AML-193 (cell line): ENCODE measurements around the gene NDUFAB1.
A peak's percentile ranks its signal among the peaks of the same experiment; 100 is the strongest.
"Not testable (repeated sequence)": the region's sequence is repeated elsewhere in the genome, so short reads cannot be mapped to it uniquely, and the experiment has no call there.

Experiments
- DNase-seq, 2 experiments: peaks; one replicate each; lab custom pipeline; 2025; lab: John Stamatoyannopoulos, UW

The NDUFAB1 gene

DNA sequence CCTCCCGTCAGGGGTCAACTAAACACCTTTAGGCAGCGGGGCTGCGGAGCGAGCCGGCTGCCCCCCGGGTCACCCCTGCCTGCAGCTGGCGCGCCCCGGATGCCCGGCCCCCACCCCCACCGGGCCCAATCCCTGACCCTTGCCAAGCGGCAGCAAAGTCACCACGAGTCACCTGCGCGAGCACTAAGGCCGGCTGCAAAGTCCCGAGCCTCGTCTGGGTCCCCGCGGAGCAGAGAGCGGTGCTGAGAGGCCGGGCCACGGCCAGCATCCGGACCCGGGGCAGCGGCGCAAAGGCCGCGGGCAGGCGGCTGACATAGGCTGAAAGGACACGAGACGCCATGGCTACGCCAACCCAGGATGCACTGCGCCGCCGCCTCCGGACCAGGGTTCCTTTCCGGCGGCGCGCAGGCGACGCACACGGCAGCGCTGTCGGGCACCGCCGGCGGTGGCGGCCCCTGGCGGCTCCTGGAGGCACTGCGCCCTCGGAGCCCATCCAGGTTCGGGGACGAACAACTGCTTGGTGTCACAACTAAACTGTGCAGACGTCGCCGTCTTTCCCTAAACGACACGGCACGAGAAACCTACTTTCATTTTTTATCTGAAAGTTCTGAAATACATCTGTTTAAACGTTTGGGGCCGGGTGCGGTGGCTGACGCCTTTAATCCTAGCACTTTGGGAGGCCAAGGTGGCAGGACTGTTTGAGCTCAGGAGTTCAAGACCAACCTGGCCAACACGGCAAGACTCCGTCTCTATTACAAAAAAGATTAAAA is at the start of gene NDUFAB1:
NDUFAB1 (minus strand) TSS at position 366 of the 770 bp plus-strand sequence; CDS start at position 340, 26 bp downstream.
- peak; percentile 80 to 81 for DNase-seq

DNA sequence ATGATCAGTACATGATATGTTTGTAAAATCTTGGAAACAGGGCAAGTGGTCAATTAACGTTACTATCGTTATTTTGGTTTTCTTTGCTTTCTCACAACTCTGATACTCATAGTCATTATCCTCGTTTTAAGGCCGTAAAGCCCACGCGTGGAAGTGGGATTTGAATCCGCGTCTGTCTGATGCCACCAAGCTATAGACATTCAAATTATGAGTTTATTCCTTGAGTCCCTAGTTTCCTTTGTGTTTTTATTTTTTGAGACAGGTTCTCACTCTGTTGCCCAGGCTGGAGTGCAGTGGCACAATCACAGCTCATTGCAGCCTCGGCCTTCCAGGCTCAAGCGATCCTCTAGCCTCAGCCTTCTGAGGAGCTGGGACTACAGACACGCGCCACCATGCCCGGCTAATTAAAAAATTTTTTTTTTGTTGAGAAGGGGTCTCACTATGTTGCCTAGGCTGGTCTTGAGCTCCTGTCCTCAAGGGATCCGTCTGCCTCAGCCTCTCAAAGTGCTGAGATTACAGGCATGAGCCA is 46.2 kb upstream of the NDUFAB1 start:
- DNase-seq, result no peak

DNA sequence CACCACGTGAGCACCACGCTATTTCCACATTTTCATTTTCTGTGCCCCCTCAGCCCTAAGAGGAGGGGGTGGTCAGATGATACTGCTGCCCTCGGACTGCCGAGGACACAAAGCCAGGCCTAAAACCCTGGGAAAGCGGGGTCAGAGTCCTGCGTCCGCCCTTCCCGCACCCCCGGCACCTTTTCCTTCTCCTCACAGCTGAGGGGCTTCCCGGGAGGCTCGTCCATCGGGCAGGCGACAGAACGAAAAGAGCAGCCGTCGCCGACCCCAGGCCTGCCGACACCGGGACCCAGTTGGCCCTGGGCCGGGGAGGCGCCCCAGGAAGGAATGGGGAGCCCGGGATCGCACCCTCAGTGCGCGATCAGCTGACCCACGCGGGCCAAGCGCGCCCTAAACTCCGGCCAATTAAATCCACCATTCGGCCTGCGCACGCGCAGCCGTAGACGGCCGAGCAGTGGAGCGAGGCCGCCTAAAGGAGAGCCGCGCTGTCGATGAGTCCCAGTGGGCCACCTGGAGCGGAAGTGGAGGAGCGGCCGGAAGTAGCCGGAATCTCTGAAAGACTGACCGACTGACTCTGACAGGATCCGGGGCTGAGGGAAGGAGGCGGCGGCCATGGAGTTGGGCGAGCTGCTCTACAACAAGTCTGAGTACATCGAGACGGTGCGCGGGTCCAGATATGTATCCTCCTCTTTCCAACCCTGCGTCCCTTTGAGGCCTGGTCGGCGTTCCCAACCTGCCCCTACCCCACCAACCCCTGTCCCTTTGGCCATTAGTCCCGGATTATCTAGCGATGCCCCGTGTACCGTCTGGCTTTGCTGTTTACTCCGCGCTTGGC is 45.0 kb upstream of the NDUFAB1 start, which contains the start of the genes DCTN5 and PALB2:
DCTN5 (plus strand) TSS at position 536 of the 835 bp plus-strand sequence; CDS start at position 613, 77 bp downstream.
PALB2 (minus strand) TSS at position 380 of the 835 bp plus-strand sequence; CDS start at position 227, 153 bp downstream.
- DNase-seq, result peak; percentile 93 to 94

DNA sequence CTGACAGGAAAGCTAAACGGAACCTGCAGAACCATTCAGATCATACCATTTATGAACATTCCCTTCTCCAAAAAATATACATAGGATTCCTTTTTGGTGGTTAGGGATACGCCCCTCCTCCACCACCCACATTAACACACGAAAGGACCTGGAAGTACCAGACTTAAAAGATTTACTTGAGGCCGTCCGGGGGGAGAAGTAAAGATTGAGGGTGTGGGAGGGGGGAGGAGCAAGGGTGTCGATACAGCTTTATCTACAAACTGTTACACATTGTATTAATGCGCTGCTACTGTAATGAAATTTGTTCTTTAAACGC is 44.5 kb upstream of the NDUFAB1 start:
- DNase-seq, result no peak

DNA sequence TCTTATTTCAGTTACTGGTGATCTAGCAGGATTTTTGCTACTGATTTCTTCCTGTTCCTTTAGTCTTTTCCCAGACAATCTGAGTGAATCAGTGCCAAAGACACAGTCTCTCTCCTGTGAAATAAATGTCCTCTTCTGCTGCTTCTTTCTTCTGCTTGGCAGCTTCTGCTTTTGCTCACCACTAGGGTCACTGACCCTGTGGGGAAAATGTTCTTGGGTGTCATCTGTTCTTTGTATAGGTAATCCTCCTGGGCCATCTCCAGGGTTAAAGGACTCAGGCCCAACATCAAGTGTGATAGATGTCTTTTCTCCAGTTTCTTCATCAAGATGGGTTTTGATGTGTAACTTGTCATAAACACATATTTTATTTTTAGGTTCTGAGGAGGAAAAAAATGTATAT is 39.8 kb upstream of the NDUFAB1 start:
- DNase-seq, result peak; percentile 22 to 27

DNA sequence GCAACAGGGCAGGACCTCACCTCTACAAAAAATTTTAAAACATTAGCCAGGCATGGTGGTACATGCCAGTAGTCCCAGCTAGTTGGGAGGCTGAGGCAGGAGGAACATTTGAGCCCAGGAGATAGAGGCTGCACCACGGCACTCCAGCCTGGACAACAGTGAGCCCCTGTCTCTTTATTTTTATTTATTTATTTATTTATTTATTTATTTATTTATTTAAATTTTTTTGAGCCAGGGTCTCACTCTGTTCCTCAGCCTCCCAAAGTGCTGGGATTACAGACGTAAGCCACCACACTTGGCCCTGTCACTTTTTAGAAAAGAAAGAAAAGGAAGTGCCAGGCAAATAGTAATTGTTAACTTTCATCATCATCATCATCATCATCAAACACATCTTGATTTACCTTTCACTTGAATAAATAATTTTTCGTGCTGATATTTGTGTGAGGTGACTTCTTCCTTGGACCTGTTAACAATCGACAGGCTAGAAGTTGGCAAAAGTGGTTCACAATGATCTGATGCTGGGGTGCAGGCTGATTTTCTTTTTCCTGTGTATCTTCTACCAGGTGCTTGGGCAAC is 38.4 kb upstream of the NDUFAB1 start:
- no peak for DNase-seq

DNA sequence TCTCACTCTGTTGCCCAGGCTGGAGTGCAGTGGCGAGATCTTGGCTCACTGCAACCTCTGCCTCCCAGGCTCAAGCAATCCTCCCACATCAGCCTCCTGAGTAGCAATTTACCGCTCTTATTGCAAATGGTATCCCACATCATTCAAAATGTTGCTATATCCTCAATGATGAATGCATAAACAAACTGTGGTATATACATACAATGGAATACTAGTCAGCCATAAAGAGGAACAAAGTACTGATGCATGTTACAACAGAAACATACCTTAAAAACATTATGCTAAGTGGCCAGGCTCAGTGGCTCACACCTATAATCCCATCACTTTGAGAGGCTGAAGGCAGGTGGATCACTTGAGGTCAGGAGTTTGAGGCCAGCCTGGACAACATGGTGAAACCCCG is 35.8 kb upstream of the NDUFAB1 start:
- not testable (repeated sequence) for DNase-seq

DNA sequence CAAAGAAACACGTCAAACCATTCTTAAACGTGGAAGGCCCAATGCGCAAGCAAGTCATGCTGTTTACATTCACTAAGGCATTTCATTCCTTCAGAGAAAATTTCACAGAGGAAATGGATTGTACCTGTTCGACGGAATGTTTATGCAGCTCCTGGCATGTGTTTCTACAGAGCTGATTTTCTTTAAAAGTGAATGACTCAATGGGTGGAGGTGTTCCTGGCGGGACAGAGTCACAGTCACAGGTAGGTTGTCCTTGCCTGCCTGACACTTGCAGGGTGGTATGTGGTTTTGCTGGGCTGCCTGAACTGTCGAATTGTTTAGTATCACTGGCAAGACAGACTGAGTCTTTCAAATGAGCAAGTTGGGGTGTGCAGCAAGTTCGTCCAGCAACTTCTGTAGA is 33.4 kb upstream of the NDUFAB1 start:
- no peak for DNase-seq

DNA sequence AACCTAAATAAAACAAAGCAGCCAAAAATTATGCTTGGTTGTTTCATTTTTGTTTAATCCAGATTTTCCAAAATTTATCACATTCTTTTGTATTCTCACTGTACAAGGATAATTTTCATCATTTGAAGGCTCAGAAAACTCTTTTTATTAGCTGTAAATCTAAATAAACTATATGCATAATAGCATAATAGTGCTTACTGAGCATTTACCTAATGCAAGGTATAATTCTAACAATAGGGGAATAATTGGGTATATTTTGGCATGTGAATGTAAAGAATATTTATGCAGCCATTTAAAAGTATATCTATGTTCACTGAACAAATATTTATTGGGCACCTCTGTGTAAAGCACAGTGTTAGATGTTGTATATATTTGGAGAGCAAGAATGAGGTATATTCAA is 28.0 kb upstream of the NDUFAB1 start:
- DNase-seq, result no peak

DNA sequence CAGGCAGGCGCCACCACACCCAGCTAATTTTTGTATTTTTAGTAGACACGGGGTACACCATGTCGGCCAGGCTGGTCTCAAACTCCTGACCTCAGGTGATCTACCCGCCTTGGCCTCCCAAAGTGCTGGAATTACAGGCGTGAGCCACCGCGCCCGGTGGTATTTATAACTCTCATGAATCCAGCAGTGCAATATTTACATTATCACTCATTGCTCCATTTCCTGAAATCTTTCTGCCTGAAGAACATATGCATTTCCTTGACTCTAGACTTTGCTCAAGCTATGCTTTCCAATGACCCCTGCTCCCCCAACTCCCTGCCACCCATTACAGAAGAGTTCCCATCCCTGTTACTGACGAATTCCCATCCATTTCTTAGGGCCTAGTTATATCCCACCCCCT is 19.7 kb upstream of the NDUFAB1 start:
- DNase-seq, result no peak

DNA sequence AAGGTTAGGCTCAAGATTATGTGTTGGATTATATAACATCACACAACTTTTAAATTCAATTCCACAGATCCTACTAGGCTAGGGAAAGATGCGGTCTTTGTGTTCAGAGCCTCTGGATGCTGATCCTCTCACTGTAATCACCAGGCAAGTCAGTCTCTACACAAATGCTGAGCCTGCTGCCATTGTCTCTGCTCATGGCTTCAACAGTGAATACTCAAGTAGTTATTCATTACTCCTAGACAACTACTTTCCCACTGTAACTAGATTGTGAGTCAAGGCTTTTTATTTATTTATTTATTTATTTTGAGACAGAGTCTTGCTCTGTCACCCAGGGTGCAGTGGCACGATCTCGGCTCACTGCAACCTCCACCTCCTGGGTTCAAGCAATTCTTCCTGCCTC is 15.8 kb upstream of the NDUFAB1 start:
- DNase-seq, result no peak

DNA sequence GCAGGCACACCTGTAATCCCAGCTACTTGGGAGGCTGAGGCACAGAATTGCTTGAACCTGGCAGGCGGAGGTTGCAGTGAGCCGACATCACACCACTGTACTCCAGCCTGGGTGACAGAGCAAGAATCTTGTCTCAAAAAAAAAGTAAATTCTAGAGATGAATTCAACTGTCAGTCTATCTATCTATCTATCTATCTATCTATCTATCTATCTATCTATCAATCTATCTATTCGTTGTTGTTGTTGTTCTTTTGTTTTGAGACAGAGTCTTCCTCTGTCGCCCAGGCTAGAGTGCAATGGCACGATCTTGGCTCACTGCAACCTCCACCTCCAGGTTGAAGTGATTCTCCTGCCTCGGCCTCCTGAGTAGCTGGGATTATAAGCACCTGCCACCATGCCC is 14.8 kb upstream of the NDUFAB1 start:
- not testable (repeated sequence) for DNase-seq

DNA sequence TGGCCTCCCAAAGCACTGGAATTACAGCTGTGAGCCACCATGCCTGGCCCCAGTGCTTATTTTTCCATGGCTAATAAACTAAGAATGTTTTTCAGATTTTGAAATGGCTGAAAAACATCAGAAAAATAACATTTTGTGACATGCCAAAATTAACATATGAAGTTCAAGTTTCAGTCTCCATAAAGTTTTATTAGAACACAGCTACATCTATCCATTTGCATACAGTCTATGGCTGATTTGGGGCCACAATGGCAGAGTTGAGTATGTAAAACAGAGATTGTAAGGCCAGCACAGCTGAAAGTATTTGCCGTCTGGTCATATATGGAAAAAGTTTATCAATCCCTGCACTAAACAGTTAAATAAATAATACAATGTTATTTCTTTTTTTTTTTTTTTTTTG is 13.8 kb upstream of the NDUFAB1 start:
- DNase-seq, result no peak

DNA sequence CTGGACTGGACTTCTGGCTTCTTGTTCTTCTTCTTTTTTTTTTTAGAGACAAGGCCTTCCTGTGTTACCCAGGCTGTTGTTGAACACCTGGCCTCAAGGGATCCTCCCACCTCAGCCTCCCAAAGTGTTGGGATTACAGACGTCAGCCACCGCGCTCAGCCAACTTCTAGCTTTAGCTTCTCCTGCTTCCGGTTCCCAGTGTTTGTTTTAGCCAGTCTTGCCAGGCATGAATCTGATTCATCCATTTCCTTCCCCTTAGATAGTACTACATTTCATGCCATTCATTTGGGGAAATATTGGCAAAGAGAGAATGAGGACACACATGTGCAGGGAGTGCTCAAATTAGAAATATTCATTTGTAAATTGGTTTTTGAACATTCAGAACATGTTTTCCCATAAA is 12.1 kb upstream of the NDUFAB1 start:
- DNase-seq, result no peak

DNA sequence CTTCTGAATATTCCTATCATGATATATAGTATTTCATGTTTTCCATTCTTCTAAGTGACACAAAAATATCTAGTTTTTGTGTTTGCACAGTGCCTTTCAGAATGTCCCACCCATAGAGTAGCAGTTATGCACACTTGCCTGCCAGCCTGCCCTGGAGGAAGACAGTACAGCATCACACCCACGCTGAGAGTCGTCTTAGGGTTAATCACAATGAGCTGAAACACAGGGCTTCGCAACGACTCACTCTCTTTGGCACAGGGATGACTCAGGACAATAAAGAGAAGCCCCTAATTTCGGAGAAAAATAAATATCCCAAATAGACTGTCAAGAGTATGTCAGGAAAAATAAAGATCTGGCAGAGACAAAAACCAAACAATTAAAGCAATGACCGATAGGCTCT is 11.6 kb upstream of the NDUFAB1 start:
- DNase-seq, result no peak

DNA sequence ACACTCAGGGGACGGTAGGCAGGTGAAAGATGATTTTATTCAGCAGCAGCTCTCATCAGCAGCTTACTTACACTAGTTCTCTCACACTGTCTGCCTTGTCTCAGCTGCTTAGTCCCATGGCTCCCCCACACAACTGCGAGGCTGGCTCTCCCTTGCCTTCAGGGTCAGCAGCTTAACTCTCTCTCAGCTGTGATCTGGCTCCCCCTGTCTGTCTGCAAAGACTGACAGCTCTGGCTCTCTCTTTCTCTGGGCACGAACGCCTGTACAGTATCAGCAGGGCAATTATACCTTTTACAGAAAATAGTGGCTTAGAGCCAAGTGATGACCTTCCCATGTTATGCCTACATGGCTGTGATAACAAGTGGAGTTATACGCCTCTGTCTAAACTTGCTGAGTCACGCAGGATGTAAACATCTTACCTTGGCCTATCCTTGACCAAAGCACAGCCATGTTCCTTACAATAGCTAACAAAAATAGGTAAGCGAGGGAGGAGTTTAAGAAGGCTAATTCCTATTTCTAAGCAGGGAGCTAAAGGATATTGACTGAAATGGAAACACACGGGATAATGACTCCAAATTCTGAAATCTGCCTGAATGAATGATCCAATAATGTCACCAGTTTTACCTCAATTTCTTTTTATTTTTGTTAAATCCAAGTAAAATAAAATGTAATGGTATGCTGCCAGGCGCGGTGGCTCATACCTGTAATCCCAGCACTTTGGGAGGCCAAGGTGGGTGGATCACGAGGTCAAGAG is 1.1 kb upstream of the NDUFAB1 start:
- peak in 1 of 2 experiments; percentile 22 for DNase-seq

DNA sequence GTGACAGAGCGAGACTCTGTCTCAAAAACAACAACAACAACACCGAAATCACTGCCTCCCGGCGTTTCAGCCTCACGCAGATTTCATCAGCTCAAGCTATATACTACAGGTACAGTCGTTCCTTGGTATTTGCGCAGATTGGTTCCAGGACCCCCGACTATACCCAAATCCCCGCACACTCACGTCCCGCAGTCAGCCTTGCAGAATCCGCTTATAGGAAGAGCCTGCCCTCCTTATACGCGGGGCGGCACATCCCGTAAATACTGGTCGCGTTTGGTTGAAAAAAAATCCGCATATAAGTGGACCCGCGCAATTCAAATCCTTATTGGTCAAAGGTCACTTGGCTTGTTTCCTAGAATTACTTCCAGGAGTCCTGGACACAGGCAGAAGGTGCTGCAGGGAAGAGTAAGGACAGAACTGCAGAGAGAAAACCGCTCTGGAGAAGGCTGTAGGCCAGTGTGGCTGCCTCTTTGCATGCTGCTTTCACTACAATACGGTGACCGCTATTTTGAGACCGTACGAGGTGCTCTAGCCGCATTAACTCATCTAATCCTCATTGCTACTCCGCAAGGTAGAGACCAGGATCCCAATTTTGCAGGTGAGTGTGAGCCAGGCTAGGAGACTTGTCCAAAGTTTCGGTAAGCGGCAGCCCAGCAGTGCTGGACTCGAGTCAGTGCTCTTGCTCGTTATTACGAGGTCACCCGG is 718 bp downstream of the NDUFAB1 start:
- no peak for DNase-seq

DNA sequence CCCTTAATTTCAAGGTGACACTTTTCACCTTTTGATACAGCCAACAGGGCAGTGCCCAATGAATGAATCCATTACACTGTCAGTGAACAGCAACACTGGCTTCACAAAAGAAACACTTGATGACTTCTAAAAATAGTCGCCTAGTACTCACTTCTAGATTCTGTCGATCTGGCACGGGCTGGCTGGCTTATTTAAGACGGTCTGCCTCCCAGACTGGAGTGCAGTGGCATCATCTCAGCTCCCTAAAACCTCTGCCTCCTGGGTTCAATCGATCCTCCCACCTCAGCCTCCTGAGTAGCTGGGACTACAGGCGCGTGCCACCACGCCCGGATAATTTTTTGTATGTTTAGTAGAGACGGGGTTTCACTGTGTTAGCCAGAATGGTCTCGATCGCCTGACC is 1.9 kb downstream of the NDUFAB1 start:
- DNase-seq, result no peak

DNA sequence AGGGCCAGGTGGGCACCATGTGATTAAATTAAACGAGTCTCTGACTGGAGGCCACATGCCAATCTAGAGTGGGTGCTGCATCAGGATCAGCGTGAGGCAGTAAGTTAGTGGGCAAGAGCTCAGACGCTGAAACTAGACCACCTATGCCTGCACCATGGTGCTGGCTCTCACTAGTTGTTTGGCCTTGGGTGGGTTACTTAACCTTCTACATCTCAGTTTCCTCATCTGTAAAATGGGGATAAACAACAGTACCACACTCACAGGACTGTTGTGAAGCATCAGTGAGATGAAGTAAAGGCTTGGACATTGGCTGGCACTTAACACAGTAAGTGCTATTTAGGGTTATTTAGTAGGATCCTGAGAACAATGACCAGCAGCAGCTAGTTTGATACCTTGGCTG is 5.9 kb downstream of the NDUFAB1 start:
- DNase-seq, result no peak

DNA sequence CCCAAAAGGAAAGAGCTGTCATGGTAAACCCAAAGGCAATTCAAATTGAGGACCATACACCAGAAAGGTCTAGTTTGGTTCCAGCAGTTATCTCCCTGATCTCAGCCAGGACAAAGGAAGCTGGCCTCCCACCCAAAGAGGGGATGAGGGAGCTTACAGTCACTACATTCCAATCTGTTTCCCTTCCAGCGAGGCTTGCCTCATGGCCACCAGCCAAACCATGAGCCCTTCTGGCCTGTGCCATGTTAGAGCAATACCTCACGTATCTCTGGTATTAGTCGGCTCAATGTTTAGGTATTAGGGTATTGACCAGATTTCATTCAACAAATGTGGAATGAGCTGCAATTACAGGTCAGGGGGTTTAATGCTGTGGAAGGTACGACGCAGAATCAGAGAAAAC is 8.4 kb downstream of the NDUFAB1 start:
- DNase-seq, result no peak
